PFSK-1 (cell line): ENCODE results near the gene DHCR7.

Experiments
- FOXP2 ChIP-seq: optimal IDR thresholded peaks from 2 replicates; pipeline ENCODE3; 2011; ENCODE audit warnings: borderline replicate concordance, control low read depth, inconsistent platforms; ENCODE audit not compliant: insufficient read depth; ENCODE audit errors: extremely low read length, extremely low read depth
- POLR2AphosphoS5 ChIP-seq: IDR thresholded peaks from 2 replicates; pipeline ENCODE4 v1.6.1; 2012; ENCODE audit warnings: low read depth, mild to moderate bottlenecking, control low read depth, low read length, moderate library complexity
- TF ChIP-seq, protein P1 (sequence below), 2 experiments: IDR thresholded peaks; 2 replicates each; pipeline versions ENCODE4 v1.6.1 to v1.8.0; 2011 to 2012; ENCODE audit warnings: low read depth in 2 of 2, low read length in 2 of 2, control low read depth in 1 of 2, inconsistent platforms in 1 of 2, mild to moderate bottlenecking in 1 of 2, moderate library complexity in 1 of 2; ENCODE audit not compliant: insufficient read depth in 1 of 2

DNA sequence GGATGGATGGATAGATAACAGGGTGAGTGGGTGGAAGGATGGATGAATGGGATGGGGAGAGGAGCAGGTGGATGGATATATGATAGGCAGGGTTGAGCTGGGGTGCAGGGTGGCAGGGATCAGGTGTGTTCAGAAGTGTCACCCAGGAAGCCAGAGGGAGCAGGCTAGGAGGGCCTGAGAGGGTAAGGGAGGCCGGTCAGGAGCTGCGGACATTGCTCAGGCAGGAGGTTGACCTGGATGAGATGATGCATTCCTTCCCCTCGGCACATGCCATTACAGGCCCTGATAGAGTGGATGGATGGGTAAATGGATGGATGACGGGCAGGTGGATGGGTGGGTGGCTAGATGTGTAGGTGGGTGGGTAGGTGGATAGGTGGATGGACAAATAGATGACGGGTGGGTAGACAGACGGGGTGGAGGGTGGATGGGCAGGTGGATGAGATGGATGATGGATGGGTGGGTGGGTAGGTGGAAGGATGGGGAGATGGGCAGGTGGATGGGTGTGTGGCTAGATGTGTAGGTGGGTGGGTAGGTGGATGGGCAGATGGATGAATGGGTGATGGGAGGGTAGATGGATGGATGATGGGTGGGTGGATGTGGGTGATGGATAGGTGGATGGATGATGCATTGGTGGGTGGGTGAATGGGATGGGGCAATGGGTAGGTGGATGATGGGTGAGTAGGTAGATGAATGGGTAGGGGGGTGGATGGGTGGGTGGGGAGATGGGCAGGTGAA lies 8.0 kb downstream of the DHCR7 start:
- TF ChIP-seq, protein P1, sequence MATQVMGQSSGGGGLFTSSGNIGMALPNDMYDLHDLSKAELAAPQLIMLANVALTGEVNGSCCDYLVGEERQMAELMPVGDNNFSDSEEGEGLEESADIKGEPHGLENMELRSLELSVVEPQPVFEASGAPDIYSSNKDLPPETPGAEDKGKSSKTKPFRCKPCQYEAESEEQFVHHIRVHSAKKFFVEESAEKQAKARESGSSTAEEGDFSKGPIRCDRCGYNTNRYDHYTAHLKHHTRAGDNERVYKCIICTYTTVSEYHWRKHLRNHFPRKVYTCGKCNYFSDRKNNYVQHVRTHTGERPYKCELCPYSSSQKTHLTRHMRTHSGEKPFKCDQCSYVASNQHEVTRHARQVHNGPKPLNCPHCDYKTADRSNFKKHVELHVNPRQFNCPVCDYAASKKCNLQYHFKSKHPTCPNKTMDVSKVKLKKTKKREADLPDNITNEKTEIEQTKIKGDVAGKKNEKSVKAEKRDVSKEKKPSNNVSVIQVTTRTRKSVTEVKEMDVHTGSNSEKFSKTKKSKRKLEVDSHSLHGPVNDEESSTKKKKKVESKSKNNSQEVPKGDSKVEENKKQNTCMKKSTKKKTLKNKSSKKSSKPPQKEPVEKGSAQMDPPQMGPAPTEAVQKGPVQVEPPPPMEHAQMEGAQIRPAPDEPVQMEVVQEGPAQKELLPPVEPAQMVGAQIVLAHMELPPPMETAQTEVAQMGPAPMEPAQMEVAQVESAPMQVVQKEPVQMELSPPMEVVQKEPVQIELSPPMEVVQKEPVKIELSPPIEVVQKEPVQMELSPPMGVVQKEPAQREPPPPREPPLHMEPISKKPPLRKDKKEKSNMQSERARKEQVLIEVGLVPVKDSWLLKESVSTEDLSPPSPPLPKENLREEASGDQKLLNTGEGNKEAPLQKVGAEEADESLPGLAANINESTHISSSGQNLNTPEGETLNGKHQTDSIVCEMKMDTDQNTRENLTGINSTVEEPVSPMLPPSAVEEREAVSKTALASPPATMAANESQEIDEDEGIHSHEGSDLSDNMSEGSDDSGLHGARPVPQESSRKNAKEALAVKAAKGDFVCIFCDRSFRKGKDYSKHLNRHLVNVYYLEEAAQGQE (IDR thresholded peaks at IDR 0.05; ENCODE audit: insufficient read depth in 1 of 2, low read depth in 2 of 2, low read length in 2 of 2): no peak
- TF ChIP-seq FOXP2 (no peak), POLR2AphosphoS5 (no peak)
